T-helper 2 cell treated with Interferon-gamma antibody and Interleukin-4, amounts not matched to agents 5 μg/mL and 100 μg/mL, for 36 hours (primary cell): ENCODE measurements around the gene CAMK1D.
"Not testable (repeated sequence)": the region's sequence is repeated elsewhere in the genome, so short reads cannot be mapped to it uniquely, and the experiment has no call there.

Experiments
- DNase-seq: peaks from one replicate; pipeline ENCODE4 v3.0.0; 2021; ENCODE audit warnings: low spot score
- H3K27ac Mint-ChIP-seq: one replicate; pipeline ENCODE4 v1.8.0; 2021; ENCODE audit warnings: mild to moderate bottlenecking, mixed read lengths
- H3K27me3 Mint-ChIP-seq: one replicate; pipeline ENCODE4 v1.8.0; 2021; ENCODE audit warnings: low read depth, mixed read lengths
- H3K36me3 Mint-ChIP-seq: one replicate; pipeline ENCODE4 v1.8.0; 2021; ENCODE audit warnings: low read depth, mixed read lengths
- H3K4me1 Mint-ChIP-seq: one replicate; pipeline ENCODE4 v1.8.0; 2021; ENCODE audit warnings: low read depth, mixed read lengths
- H3K4me3 Mint-ChIP-seq: one replicate; pipeline ENCODE4 v1.8.0; 2022; ENCODE audit warnings: mild to moderate bottlenecking, moderate library complexity, mixed read lengths
- H3K9me3 Mint-ChIP-seq: one replicate; pipeline ENCODE4 v1.8.0; 2021; ENCODE audit warnings: mixed read lengths

The CAMK1D gene

DNA sequence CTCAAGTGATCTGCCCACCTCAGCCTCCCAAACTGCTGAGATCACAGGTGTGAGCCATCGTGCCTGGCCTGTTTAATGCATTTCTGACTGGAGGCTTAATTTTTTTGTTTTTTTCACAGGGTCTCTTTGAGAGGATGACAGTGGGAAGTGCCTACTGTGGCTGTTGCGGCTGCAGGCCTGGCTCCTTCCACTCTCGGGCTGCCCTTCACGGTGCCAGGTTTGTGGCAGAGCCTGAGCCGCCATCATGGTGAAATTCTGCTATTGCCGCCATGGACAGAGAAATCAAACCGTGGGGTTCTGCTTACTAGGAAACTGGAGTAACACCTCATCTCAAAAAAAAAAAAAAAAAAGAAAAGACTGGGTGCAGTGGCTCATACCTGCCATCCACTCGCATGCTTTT lies 142.7 kb downstream of the CAMK1D start:
- Mint-ChIP-seq H3K27me3 (peaks cover 2% of the 10 kb centered on the region), H3K36me3 (no peaks in the 10 kb centered on the region), H3K4me1 (no peaks in the 10 kb centered on the region), H3K27ac (no peak overlapping the region), H3K9me3 (no peaks in the 10 kb centered on the region), H3K4me3 (no peak overlapping the region)
- DNase-seq: no peak

DNA sequence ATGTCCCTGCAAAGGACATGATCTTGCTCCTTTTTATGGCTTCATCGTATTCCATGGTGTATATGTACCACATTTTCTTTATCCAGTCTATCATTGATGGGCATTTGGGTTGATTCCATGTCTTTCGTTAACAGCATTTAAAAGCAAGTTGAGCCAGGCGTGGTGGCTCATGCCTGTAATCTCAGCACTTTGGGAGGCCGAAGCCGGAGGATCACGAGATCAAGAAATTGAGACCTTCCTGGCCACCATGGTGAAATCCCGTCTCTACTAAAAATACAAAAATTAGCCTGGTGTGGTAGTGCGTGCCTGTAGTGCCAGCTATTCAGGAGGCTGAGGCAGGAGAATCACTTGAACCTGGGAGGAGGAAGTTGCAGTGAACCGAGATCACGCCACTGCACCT lies 147.7 kb downstream of the CAMK1D start:
- H3K4me1 Mint-ChIP-seq, H3K4me3 Mint-ChIP-seq, H3K36me3 Mint-ChIP-seq, H3K9me3 Mint-ChIP-seq, H3K27me3 Mint-ChIP-seq, H3K27ac Mint-ChIP-seq, DNase-seq: not testable (repeated sequence)

DNA sequence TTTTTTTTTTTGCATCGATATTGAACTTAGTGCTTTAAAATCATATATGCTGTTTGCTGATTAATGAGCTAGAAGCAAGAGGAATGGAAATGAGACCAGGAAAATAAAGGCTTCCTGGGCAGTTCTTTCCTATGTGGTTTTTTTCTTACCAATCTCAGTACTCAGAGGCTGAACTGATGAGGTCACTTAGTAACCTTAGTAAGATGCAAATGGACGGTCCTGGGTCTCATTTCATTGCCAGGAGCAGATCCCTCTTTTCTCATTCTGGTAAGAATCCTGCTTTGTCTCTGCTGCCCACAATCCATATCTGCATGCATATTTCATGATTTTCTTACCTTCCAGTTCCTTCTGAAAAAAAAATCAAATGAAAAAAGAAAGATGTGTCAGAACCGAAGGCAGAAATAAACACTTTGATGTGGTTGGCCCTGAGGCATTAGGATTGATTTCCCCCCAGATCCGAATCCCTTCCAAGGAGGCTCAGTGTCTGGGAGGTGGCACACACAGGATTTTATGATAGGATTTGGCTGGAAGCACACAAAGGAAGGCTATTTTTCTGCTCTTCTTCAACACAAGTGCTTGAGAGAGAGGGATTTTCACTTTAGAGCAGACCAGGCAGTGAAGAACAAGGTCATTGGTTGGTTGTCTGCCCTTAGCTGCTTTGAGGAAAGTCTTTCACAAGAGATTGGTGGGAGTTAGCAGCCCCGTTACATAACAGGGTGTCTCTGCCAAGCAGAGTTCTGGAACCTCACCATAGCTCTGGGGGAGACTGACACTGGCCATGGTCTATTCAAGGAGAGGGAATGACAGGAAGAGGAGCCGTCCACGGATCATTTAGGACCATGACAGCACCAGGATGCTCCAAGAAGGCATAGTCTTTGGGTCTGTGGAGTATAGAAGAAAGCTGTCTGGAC lies 150.0 kb downstream of the CAMK1D start:
- no peak for DNase-seq
- Mint-ChIP-seq H3K27ac (no peak overlapping the region), H3K36me3 (no peaks in the 10 kb centered on the region), H3K4me1 (peaks cover 5% of the 10 kb centered on the region), H3K27me3 (no peaks in the 10 kb centered on the region), H3K9me3 (no peaks in the 10 kb centered on the region), H3K4me3 (no peak overlapping the region)

DNA sequence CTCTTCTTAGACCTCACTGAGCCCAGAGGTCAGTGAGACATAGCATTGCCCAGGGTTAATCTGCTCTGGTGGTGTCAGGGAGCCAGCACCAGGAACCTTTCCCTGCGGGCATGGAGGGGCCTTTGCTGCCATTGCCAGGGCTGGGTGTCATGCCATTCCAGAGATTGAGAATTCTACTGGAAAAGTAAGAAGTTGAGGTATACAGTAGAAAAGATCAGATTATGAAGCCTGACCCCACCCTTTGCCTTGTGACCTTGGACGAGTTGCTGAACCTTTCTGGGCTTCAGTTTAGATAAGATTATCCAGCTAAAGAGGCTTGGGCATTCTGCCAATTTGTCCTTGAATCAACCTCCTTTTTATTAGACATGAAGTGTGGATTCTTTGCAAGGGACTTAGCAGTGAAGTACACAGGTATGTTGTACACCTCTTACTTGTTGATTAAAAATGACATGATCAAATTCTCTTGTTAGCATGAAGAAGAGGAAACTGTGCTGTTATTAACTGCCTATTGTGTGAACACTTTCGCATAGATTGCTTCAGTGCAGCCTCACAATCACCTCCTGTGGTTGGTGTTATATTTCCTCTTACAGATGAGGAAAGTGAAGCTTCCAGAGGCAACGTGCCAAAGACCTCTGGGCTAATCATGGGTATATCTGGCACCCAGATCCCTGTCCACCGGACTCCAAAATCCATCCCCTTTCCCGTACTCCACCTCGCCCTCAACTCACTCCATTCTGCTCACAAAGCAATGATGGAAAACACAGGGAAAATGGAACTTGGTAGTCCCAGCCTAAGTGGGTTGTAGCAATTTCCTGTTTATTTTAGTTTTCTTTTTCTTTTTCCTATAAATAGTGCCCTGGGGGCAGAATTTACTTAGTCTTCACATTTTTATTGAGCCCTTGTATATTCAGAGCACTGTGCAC lies 151.3 kb downstream of the CAMK1D start:
- H3K27me3 Mint-ChIP-seq: no peaks in the 10 kb centered on the region
- H3K27ac Mint-ChIP-seq: no peak overlapping the region
- no peaks in the 10 kb centered on the region for H3K36me3 Mint-ChIP-seq
- peaks cover 5% of the 10 kb centered on the region for H3K4me1 Mint-ChIP-seq
- H3K4me3 Mint-ChIP-seq: no peak overlapping the region
- H3K9me3 Mint-ChIP-seq: no peaks in the 10 kb centered on the region
- DNase-seq: no peak

DNA sequence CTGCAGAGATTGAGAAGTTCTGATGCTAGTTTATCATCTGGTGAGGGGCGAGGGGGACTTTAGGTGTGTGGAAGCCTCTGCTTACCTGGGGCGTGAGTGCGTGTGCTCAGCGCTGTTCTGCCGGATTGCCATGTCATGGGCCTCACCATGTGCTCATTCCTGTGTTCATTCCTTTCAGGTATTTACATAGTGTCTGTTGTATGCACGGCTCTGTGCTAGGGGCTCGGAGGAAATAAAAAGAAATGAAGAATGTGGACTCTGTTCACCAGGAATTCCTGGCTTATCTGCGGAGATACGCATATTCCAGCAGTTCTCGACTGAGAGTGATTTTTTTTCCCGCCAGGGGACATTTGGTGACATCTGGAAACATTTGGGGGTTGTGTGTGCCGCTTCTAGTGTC lies 152.0 kb downstream of the CAMK1D start:
- no peaks in the 10 kb centered on the region for H3K9me3 Mint-ChIP-seq

DNA sequence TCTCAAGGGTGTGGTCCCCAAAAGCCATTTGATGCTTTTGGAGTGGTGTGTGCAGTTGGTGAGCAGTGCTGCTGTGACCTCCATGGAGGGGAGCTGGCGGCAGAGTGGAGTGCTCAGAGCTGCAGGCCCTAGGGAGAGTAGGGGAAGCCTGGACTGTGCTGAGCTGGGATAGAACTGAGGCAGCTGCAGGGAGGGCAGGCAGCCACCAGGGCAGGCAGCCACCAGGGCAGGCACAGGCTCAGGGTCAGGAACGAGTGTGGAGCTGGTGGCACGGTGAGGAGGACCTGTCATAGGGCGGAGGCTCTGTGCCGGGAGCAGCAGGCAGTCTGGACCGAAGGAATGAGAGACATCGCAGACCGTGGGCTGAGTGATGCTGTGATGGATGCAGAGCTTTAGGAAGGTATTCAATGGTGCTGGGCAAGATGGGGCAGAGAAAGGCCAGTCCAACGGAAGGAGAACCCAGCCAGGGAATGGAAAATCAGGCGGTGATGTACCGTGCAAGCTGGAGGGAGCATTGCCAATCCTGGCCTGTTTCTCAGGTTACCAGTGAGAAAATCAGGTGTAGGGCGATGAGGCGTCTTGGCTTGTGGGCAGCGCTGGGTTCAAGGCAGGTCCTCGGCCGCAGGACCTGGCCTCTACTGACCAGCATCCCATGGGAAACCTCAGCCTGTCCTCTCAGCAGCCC lies 152.6 kb downstream of the CAMK1D start:
- no peak overlapping the region for H3K4me3 Mint-ChIP-seq
- no peaks in the 10 kb centered on the region for H3K9me3 Mint-ChIP-seq
- H3K27ac Mint-ChIP-seq: no peak overlapping the region
- no peaks in the 10 kb centered on the region for H3K36me3 Mint-ChIP-seq
- peaks cover 5% of the 10 kb centered on the region for H3K4me1 Mint-ChIP-seq
- no peak for DNase-seq
- no peaks in the 10 kb centered on the region for H3K27me3 Mint-ChIP-seq

More for the DNA sequence above, 152.0 kb downstream of the CAMK1D start:
- Mint-ChIP-seq H3K4me1 (peaks cover 5% of the 10 kb centered on the region), H3K4me3 (no peak overlapping the region), H3K27ac (no peak overlapping the region), H3K27me3 (no peaks in the 10 kb centered on the region), H3K36me3 (no peaks in the 10 kb centered on the region)
- no peak for DNase-seq

DNA sequence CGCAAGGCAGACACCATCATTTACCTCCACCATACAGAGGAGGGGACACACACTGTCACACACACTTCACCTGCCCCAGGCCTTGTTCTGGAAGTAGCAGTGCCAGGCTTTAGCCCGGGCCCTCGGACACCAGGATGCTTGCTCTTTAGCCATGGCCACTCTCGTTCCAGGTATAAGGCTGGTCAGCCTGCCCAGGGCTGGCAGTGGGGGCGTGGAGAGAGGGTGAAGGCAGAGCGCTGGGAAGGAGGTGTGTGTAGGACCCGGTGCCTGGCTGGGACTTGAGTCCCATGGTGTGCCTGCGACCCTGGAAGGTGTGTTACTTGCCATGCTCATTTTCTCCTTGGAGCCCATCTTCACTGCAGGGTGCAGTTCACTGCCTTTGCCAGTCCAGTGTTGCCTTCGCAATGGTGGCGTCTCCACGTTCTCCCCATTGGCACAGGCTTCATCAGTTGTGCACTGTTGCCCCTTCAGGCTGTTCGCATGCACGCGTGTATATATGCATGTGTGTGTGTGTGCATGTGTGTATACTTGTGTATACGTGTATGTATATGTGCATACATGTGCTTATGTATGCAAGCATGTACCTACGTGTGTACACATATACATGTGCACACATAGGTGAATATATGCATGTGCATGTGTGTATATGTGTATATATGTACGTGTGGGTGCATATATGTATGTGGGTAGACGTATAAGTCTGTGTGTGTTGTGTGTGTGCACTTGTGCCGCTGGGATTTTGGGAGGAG lies 153.4 kb downstream of the CAMK1D start:
- no peaks in the 10 kb centered on the region for H3K36me3 Mint-ChIP-seq
- H3K4me1 Mint-ChIP-seq: peaks cover 10% of the 10 kb centered on the region
- no peaks in the 10 kb centered on the region for H3K9me3 Mint-ChIP-seq
- DNase-seq: no peak
- no peaks in the 10 kb centered on the region for H3K27me3 Mint-ChIP-seq
- no peak overlapping the region for H3K4me3 Mint-ChIP-seq
- H3K27ac Mint-ChIP-seq: no peak overlapping the region

DNA sequence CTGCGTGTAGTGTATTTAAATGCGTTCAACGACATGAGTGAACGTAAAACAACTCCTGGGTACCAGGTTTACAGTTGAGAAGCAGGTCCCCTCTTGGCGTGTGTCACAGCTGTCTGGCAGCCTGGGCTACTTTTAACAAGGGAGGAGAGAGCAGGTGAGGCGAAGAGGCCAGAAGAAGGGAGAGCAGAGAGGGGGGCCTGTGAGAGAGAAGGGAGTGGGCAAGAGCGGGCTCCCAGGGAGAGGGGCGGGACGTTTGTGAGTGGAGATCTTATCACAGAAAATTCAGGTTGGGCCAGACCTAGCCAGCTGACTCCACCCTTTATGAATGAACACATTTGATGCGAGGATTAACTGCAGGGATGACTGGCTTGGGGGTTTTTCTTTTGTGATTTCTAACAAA lies 154.0 kb downstream of the CAMK1D start:
- Mint-ChIP-seq H3K9me3 (no peaks in the 10 kb centered on the region), H3K27ac (no peak overlapping the region), H3K4me3 (no peak overlapping the region), H3K4me1 (peaks cover 13% of the 10 kb centered on the region), H3K36me3 (no peaks in the 10 kb centered on the region), H3K27me3 (no peaks in the 10 kb centered on the region)
- DNase-seq: no peak

DNA sequence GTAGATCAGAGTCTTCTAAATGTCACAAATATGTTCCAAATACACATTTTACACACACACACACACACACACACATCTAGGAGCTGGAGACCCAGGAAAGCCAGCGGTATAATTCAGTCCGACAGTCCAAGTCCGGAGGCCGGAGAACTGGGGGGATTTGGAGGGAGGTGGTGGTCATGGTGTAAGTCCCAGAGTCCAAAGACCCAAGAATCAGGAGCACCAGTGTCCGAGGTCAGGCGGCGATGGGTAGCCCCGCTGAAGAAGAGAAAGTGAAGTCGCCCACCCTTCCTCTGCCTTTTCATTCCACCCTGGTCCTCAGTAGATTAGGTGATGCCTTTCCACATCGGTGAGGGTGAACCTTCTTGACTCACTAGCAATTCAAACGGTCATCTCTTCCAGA lies 154.8 kb downstream of the CAMK1D start:
- no peak overlapping the region for H3K4me3 Mint-ChIP-seq
- H3K27ac Mint-ChIP-seq: no peak overlapping the region
- H3K4me1 Mint-ChIP-seq: peaks cover 13% of the 10 kb centered on the region
- no peaks in the 10 kb centered on the region for H3K36me3 Mint-ChIP-seq
- H3K27me3 Mint-ChIP-seq: no peaks in the 10 kb centered on the region
- no peaks in the 10 kb centered on the region for H3K9me3 Mint-ChIP-seq
- no peak for DNase-seq

DNA sequence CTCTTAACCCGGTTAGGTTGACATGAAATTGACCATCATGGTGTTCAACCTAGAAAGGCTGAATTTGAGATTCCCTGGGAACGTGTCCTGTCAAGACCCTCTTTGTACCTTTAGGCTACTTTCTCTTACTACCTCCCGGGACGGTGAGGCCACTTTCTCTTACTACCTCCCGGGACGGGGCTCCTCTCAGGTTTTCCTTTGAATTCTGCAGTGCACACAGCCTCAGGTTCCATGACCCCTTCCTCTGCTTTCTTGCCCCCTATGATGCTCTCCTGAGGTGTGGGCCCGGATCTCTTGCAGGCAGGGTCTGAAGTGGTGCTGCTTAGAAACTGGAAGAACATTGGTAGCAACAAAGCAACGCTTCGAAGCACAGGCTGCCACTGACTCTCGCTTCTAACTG lies 155.3 kb downstream of the CAMK1D start:
- Mint-ChIP-seq H3K4me1 (peaks cover 13% of the 10 kb centered on the region), H3K9me3 (no peaks in the 10 kb centered on the region), H3K36me3 (no peaks in the 10 kb centered on the region), H3K27me3 (no peaks in the 10 kb centered on the region), H3K27ac (no peak overlapping the region), H3K4me3 (no peak overlapping the region)
- DNase-seq: no peak

DNA sequence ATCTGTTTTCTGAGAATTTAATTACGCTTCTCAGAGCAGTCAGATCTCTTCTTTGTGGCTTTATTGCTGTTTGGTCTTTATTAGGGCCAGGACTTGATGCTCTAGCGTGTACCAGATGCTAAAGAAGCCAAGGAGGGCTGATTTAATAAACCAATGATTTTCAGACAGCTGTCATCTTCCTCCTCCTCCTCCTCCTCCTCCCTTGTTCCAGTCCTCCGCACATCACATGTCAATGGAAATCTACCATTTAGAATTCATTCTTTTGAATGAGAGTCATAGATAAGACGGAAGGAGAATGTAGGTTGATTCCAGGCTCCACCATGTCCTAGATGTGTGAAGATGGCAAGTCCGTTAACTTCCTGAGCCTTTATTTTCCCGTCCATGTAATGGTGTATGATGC lies 156.3 kb downstream of the CAMK1D start:
- H3K36me3 Mint-ChIP-seq: no peaks in the 10 kb centered on the region
- H3K27me3 Mint-ChIP-seq: no peaks in the 10 kb centered on the region
- DNase-seq: no peak
- no peak overlapping the region for H3K27ac Mint-ChIP-seq
- H3K9me3 Mint-ChIP-seq: no peaks in the 10 kb centered on the region
- H3K4me1 Mint-ChIP-seq: peaks cover 15% of the 10 kb centered on the region
- H3K4me3 Mint-ChIP-seq: no peak overlapping the region

DNA sequence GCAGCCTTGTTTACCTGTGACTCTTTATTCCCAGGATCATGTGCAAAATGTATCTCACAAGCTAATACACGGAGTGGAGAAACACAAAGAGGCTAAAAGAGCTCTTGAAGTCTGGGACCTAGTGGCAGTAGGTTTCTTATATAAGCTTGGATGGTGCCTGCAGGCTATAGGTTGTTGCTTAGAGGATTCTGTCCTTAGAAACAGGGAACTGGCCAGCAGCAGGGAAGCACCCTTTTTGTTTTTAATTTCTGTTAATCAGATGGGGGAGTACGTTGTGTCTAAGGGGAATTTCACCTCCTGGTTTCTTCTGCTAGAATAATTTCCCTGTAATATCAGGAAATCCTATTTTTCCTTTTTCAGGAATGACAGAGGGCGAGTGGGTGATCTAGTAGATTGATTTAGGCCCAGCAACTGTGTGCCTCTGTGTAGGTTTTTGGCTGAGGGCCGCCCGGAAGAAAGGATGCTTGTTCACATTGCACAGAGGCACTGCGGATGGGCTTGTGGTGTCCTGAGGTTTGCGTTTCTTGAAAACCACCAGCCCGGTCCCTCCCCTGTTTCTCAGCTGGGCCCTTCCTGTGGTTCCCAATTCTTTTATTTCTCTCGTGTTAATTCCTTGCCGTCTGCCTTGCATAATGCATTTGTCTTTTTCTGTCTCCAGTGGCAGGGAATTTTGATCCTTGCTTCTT lies 158.0 kb downstream of the CAMK1D start:
- H3K4me1 Mint-ChIP-seq: peaks cover 10% of the 10 kb centered on the region
- H3K27ac Mint-ChIP-seq: no peak overlapping the region
- DNase-seq: no peak

DNA sequence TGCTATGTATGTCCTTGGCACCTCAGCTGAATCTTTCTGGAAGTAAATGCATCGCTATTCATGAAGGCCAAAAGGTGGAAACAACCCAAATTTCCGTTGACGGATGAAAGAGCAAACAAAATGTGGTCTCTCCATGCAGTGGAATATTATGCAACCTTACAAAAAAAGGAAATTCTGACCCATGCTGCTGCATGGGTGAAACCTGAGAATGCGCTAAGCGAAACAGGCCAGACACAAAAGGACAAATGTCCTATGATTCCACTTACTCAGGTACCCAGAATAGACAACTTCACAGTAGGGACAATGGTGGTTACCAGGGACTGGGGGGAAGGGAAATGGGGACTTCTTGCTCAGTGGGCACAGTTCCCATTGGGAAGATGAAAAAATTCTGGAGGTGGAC lies 158.8 kb downstream of the CAMK1D start:
- no peaks in the 10 kb centered on the region for H3K27me3 Mint-ChIP-seq
- H3K4me1 Mint-ChIP-seq: peaks cover 10% of the 10 kb centered on the region

More for the DNA sequence above, 158.0 kb downstream of the CAMK1D start:
- Mint-ChIP-seq H3K4me3 (no peak overlapping the region), H3K27me3 (no peaks in the 10 kb centered on the region), H3K36me3 (no peaks in the 10 kb centered on the region), H3K9me3 (no peaks in the 10 kb centered on the region)

More for the DNA sequence above, 158.8 kb downstream of the CAMK1D start:
- Mint-ChIP-seq H3K9me3 (no peaks in the 10 kb centered on the region), H3K27ac (no peak overlapping the region), H3K36me3 (no peaks in the 10 kb centered on the region), H3K4me3 (no peak overlapping the region)
- DNase-seq: no peak
